ENCODE results near the gene SLC2A13.

SLC2A13 gene

GRCh38 chr12:40093512-40093911 lies 12.4 kb downstream of the SLC2A13 start:
- Histone ChIP-seq H3K27me3 (ENCODE audit: insufficient read depth, low read depth, severe bottlenecking) (no peaks in the 10 kb centered on the region), H3K4me3 (ENCODE audit: low read depth, low read length) (no peak overlapping the region), H3K36me3 (no peaks in the 10 kb centered on the region), H3K27ac (no peak overlapping the region), H3K9me3 (ENCODE audit: severe bottlenecking) (no peaks in the 10 kb centered on the region)
- no peak for TF ChIP-seq CTCF (IDR thresholded peaks at IDR 0.05; ENCODE audit: low read depth, low read length)
- no peak for DNase-seq

- H3K4me3 ChIP-seq (ENCODE audit: low read depth, low read length) = no peak overlapping the region
- no peaks in the 10 kb centered on the region for H3K36me3 ChIP-seq
- no peak for DNase-seq
- no peaks in the 10 kb centered on the region for H3K27me3 ChIP-seq (ENCODE audit: insufficient read depth, low read depth, severe bottlenecking)
- no peak overlapping the region for H3K27ac ChIP-seq
- no peaks in the 10 kb centered on the region for H3K9me3 ChIP-seq (ENCODE audit: severe bottlenecking)
- no peak for TF ChIP-seq CTCF (IDR thresholded peaks at IDR 0.05; ENCODE audit: low read depth, low read length)
Observed at GRCh38 chr12:40086471-40086870, 19.4 kb downstream of the SLC2A13 start.

DNA sequence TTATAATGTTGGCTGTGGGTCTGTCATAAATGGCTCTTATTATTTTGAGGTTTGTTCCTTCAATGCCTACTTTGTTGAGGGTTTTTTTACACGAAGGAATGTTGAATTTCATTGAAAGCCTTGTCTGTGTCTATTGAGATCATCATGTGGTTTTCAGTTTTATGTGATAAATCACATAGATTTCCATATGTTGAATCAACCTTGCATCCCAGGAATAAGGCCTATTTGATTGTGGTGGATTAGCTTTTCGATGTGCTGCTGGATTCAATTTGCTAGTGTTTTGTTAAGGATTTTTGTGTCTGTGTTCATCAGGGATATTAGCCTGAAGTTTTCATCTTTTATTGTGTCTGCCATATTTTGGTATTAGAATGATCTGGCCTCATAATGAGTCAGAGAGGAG lies 27.6 kb downstream of the SLC2A13 start:
- no peaks in the 10 kb centered on the region for H3K27me3 ChIP-seq (ENCODE audit: insufficient read depth, low read depth, severe bottlenecking)
- H3K36me3 ChIP-seq = no peaks in the 10 kb centered on the region
- TF ChIP-seq CTCF (IDR thresholded peaks at IDR 0.05; ENCODE audit: low read depth, low read length) = no peak
- no peak overlapping the region for H3K27ac ChIP-seq
- no peaks in the 10 kb centered on the region for H3K9me3 ChIP-seq (ENCODE audit: severe bottlenecking)
- no peak overlapping the region for H3K4me3 ChIP-seq (ENCODE audit: low read depth, low read length)
- no peak for DNase-seq

GRCh38 chr12:40075458-40075857 lies 30.4 kb downstream of the SLC2A13 start:
- Histone ChIP-seq H3K27ac (no peak overlapping the region), H3K27me3 (ENCODE audit: insufficient read depth, low read depth, severe bottlenecking) (no peaks in the 10 kb centered on the region), H3K4me3 (ENCODE audit: low read depth, low read length) (no peak overlapping the region), H3K9me3 (ENCODE audit: severe bottlenecking) (no peaks in the 10 kb centered on the region), H3K36me3 (no peaks in the 10 kb centered on the region)
- no peak for TF ChIP-seq CTCF (IDR thresholded peaks at IDR 0.05; ENCODE audit: low read depth, low read length)
- DNase-seq = no peak

DNA sequence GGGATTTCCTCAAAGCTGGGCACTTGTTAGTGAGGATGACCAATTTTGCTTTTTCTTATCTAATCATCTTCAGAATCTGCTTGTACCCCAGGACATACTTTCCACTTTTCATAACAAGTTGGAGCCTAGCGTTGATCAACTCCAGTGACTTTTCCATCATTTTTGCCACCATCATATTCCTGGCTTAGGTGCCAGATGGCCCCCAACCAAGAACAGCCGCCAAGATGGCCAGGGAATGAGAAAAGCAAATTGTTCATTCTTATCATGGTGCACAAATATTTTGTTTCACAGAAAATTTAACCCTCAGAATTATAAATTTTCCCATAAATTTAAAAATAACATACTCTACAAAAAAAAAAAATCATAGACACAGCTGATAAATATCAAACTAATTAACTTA lies 37.5 kb downstream of the SLC2A13 start:
- Histone ChIP-seq H3K36me3 (no peaks in the 10 kb centered on the region), H3K27me3 (ENCODE audit: insufficient read depth, low read depth, severe bottlenecking) (no peaks in the 10 kb centered on the region), H3K4me3 (ENCODE audit: low read depth, low read length) (no peak overlapping the region), H3K9me3 (ENCODE audit: severe bottlenecking) (no peaks in the 10 kb centered on the region), H3K27ac (no peak overlapping the region)
- no peak for TF ChIP-seq CTCF (IDR thresholded peaks at IDR 0.05; ENCODE audit: low read depth, low read length)
- no peak for DNase-seq

GRCh38 chr12:40065636-40066035 lies 40.2 kb downstream of the SLC2A13 start:
- DNase-seq = no peak
- Histone ChIP-seq H3K9me3 (ENCODE audit: severe bottlenecking) (no peaks in the 10 kb centered on the region), H3K27ac (no peak overlapping the region), H3K4me3 (ENCODE audit: low read depth, low read length) (no peak overlapping the region), H3K27me3 (ENCODE audit: insufficient read depth, low read depth, severe bottlenecking) (no peaks in the 10 kb centered on the region), H3K36me3 (no peaks in the 10 kb centered on the region)
- TF ChIP-seq CTCF (IDR thresholded peaks at IDR 0.05; ENCODE audit: low read depth, low read length) = no peak
